ENCODE data around the gene MTRF1L. TPM values are rescaled to one million over a fixed set of nuclear protein-coding genes. Genes with fewer than 3 reads are reported as not detected.
A peak's percentile ranks its signal among the peaks of the same experiment; 100 is the strongest.
"Not testable (repeated sequence)": the region's sequence is repeated elsewhere in the genome, so short reads cannot be mapped to it uniquely, and the experiment has no call there.

MTRF1L gene
- polyA plus RNA-seq, 1 donor = 21.9 TPM

DNA sequence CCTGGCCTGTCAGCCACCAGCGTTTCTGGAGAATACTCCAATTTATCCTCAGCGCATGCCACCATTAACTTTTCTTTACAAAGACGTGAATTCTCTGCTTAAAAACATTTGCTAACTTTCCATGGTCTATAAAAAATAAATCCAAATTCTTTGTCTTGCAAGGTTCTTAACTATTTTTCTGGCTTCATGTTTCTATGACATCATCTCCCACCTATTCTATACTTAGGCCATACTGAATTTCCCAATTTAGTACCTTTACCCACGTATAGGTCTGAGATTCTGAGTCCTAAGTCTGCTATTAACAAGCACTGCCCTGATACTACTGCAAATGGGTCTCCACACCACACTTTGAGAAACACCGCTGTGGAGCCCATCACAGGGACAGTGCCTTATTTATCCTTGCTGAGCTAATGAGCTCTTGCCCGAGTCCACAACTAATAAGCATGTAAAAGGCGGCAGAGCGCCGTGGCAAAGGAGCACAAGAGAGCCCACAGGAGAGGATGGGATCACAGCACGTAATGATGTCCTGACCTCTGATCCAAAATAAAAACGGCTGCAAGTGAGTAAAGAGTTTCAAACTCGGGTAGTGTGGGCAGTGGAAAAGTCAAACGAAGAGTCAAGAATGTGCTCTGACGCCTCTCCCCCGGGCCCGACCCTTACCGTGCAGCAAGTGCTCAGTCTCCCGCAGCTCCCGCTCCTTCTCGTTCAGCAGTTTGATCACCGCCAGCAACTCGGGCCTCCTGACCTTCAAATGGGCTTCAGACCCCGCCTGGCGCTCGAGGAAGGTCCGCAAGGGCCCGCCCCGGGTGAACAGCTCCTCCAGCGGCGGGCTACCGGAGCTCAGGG, 519 bp downstream of the MTRF1L start:
- peak; percentile 23 for DNase-seq

DNA sequence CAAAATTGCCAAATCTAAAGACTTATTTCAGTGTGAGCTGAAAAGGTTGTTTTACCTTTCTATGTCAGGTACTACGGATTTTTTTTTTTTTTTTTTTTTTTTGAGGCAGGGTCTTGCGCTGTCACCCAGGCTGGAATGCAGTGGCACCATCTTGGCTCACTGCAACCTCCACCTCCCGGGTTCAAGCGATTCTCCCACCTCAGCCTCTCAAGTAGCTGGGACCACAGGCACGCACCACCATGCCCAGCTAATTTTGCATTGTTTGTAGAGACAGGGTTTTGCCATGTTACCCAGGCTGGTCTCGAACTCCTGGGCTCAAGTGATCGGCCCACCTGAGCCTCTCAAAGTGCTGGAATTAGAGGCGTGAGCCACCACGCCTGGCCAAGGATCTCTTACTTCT, 1.7 kb downstream of the MTRF1L start:
- not testable (repeated sequence) for DNase-seq

DNA sequence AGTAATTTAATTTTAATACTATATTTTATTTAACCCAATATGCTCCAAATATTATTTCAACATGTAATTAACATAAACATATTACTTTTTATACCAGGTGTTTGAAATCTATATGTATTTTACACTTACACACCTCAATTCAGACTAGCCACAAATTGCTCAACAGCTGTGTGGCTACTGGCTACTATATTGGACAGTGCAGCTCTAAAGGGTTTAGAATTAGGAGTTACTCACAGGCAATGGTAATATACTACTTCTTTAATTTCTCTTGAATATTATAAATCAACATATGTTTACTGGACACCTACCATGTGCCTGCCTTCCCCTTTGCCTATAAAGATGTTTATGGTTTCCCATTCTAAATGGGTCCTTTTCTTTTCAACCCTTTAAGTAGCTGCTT, 2.3 kb downstream of the MTRF1L start:
- no peak for DNase-seq

DNA sequence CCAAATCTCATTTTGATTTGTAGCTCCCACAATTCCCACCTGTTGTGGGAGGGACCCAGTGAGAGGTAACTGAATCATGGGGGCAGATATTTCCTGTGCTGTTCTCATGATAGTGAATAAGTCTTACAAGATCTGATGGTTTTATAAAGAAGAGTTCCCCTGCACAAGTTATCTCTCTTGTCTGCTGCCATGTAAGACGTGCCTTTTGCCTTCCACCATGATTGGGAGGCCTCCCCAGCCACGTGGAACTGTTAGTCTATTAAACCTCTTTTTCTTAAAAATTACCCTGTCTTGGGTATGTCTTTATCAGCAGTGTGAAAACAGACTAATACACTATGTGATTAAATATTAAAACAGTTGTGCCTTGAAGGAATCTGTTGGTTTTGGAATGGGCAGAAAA, 3.0 kb downstream of the MTRF1L start:
- DNase-seq = not testable (repeated sequence)

DNA sequence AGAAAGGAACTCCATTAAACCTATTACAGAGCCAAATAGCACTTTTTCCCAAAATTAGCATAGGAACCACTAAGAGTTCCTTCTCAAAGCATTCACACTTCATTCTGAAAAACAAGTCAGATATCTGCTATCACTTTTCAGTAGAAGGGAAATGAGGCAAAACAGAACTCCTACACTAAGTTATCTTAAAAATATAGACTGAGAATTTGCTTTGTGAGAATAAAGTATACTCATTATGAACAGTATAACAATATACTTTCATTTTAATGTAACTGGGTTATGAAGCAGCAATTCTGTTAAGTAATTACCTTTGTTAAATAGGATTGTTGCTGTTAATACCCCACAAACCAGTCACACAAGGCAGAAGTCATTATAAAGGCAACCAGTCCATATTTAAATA, 8.7 kb downstream of the MTRF1L start:
- no peak for DNase-seq

DNA sequence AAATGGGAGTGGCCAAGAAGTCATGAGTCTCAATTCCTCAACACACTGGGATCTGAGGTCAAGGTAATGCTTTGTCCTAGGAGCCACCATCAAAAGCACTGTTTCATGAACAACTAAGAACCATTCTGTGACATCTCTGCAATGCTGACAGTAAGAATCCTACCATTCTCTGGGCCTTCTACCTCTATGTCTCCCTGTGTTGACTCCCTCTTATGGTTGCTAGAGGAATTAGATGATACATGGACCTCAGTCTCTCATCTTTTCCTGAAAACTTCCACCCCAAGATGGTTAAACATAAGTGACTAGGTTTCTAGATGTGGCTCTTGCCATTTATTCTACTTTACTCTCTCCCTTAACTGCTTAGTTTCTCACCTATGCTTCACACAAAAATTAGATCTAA, 9.1 kb downstream of the MTRF1L start:
- no peak for DNase-seq

DNA sequence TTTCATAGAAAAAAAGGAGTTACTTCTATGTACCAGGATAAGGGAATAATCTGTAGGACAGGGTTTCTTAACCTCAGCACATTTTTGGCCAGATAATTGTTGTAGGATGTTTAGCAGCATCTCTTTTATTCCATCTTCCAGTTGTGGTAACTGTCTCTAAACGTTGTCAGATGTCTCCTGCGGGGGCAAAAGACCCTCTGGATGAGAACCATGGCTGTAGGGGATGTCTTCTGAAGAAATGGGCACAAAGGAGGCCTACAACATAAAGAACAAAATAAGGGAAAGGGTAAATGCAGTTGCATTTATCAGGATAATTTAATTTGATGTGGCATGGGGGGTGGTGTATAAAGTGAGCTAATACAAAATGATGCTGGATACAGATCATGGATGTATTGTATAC, 15.5 kb downstream of the MTRF1L start:
- no peak for DNase-seq

DNA sequence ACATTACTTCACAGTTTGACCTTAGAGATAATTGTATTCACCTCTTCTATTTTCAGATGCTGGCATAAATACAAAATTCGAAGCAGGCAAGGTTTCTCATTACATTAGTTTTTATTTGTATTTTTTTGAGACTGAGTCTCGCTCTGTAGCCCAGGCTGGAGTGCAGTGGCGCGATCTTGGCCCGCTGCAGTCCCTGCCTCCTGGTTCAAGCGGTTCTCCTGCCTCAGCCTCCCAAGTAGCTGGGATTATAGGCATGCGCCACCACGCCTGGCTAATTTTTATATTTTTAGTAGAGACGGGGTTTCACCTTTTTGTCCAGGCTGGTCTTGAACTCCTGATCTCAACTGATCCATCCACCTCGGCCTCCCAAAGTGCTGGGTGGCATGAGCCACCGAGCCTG, 17.2 kb downstream of the MTRF1L start:
- DNase-seq = not testable (repeated sequence)

DNA sequence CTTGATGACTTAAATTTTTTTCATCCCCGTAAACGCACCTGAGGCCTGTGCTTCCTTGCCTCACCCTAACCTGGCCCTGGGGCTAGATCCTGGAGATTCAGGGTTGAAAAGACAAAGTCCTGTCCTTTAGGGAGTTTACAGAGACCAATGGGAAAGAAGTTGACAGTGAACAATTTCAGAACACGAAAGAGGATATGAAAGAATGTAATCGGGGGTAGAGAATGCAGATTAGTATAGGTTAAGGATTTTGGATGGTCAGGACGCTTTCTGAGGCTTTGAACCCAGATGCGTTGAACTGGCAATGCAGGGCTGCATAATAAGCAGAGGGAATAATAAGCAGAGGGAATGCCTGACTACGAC, 18.0 kb downstream of the MTRF1L start:
- no peak for DNase-seq

DNA sequence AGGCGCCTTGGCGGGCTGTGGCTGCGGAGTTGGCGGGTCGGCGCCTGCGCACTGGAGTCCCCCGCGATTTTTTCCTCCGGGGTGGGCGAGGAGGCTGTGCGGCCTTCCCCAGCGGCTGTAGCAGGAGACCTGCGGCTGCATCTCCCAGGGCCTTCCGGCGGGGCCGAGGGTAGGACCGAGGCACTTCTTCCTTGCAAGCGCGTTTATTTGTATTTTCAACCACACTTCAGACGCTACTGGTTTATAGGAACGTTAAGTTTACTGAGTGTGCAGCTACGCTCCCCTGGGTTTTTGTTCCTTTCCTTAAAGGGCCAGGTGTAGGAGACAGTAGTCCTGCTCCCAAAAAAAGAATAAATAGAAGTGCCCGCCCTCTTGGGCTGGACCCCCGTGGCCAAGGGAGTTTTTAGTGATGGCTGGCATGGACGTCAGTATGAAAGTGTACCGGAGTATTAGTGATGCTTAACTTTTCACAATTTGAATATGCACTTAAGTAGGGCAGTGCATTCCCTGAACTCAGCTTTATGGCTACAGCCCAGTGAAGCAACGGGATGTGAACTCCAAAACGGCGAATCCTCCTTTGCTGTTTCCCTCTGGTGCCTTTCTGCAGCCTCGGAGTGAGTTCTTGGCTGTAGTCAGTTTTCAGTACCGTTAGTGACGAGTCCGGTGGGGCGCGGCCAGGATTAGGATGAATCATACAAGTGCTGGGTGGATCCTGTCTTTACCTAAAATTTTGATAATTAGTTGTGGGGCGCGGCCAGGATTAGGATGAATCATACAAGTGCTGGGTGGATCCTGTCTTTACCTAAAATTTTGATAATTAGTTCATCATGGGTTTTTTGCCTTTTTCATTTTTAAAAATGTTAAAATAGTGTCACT, 18.6 kb downstream of the MTRF1L start:
- peak; percentile 87 for DNase-seq

DNA sequence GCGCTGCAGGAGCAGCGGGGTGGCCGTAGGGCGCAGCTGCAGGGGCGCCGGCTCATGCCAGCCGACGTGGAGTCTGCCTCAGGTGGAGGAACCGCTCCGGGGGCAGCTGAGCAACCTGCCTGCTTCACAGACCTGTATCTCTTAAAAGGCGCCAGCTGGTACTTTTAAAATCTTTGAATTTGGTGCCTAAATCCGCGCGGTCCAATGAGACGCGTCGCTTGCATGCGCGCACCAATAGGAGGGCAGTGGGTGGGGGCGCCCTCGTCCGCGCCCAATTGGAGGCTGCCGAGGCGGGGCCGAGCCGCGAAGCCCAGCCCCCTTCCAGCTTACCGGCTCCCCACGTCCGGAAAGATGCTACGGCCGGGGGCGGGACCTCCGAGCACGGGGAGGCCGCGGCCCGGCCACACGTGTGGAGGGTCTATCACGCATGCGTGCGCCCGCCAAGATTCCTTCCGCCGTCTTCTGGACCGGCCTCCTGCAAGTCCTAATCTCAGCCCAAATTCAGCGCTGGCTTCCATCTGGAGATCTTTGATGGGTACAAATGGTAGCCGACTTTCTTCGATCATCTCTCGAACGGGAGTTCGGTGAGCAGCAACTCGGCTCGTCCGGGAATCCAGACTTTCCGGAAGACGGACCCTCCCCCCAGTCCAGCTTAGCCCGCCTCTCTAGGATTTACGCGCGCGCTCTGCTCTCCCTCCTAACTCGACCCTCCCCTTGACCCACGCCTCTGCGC, 19.4 kb downstream of the MTRF1L start, which contains the start of gene FBXO5:
Gene FBXO5, minus strand, starts transcription at position 138 of the 733 bp plus-strand sequence. Its CDS starts 82 bp downstream, at position 56.
- peak; percentile 98 for DNase-seq

DNA sequence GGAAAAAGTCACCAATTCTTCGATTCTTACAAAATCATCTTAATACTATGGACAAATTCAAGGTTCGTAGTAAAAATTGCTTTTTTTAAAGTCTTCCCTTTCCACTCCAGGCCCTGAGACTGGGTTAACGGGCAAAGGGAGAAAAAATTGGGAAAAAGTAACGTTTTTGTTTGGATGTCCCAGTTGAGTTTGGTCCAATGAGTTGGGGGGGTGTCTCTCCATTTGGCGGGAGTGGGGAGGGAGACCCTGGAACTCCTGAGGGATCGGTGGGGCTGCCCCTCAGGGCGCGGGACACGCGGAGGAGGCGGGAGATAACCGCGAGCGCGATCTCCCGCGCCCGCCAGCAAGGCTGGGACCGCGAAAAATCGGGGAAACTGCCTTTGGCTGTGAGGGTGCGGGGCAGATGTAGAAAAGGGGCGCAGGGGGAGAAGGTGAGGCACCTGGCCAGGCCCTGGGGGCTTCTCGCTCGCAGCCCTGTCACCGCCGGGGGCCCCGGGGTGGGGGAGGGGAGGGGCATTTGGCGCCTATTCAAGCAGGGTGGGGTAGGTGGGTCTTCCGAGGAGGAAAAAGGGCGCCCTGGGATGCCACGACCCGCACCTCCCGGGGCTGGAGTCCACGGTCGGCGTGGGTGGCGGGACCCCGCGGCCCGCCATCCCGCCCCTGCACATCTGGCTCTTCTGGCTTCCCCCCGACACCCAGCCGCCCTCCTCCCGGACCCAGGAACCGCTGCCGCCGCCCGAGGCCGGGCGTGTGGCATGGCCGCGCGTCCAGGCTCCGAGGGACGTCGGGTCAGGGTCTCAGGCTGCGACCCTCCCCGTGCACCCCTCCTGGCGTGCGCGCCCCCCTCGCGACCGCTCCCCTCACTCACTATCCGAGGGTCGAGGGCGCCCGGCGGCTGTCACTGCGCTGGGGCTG, 20.3 kb downstream of the MTRF1L start:
- no peak for DNase-seq

DNA sequence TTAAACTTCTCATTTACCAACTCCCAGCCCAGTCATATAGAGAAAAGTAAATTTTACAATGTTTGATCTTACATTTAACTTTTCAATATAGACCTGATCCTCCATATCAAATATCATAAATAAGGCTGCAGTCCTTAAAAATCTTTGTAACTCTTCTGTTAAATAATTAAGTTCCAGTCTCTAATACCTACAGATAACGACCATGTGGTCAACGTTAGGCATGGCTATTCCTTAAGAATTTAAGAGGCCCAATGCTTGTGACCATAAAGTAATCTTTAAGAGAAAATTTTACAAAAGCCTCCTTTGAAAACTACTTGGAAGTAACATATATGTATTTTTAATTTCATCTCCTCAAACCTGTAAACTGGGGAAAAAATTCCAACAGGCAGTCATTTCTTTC, 21.3 kb downstream of the MTRF1L start:
- DNase-seq = no peak

DNA sequence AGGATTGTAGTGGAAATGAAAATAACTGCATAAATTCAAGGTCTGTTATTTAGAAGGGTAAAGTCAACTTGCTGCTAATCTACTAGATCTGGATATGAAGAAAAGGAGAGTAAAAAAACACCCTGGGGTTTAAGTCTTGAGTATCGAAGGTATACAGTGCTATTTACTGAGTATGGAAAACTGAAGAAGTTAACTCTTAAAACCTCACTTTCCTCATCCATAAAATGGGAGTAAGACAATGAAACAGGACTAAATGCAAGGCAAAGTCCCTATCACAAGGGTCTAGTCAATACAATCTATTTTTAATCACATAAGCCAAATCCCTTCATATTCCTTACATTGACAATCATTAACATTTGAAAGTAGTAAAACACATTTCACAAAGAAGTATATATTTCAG, 21.9 kb downstream of the MTRF1L start:
- no peak for DNase-seq

DNA sequence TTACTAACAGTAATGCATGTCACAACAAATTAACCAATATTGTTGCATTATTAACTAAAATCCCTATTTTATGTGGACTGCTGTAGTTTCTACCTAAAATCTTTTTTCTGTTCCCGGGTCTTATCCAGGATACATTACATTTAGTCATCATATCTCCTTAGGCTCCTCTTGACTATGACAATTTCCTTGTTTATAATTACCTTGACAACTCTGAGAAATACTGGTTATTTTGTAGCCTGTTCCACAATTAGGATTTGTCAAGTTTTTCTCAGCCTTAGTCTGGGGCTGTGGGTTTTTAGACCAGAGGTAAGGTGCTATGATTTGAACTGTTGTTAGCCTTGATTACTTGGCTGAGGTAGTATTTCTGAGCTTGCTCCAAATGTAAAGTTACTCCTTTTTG, 23.4 kb downstream of the MTRF1L start:
- no peak for DNase-seq

DNA sequence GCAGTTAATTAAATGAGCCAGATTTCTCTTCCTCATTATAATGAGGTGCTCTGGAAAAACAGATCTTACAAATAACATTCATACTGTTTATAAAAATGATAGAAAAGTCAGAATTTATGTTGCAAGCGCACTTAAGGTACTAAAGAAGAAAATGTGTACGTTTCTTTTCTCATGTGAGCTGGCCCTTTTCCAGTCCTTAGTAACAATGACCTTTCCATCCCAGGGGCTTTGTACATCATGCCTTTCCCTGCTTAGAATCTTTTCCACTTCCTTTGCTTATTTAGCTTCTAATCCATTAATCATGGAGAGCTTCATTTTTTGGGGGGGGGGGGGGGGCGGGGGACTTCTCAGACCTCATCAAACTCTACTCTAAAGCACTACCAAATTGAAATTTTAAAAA, 24.5 kb downstream of the MTRF1L start:
- DNase-seq = no peak

DNA sequence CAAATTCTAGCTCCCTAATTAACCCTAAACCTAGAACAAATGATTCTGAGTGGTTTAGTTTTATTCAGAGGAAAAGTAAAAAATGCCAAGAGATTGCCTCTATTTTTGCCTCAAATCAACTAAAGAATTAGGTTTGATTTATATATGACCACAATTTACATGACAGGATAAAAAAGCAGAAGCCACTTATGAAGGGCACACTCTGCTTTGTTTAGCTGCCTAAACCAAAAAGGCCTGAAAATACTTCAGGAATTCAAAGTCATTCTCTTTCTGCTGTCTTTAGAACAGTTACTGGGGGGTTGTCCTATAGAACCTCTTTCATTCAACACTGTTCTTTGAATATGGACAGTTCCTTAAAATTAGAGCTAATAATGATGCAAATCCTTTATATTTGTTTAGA, 25.0 kb downstream of the MTRF1L start:
- DNase-seq = no peak

DNA sequence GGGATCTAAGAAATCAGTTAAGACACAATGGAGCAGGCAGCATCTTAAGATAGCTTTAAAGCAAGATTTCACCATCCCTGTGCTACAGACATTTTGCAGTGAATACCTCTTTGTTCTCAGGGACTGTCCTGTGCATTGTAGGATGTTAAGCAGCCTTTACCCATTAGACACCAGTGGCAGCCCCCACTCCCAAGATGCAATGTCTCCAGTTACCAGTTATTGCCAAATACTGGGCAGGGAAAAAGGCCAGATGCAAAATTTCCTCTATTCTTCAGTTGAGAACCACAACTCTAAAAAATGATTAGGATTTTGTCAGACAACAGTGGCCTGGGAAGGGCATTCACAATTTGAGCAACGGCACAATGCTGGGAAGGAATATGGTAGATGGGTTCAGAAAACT, 25.8 kb downstream of the MTRF1L start:
- DNase-seq = no peak

DNA sequence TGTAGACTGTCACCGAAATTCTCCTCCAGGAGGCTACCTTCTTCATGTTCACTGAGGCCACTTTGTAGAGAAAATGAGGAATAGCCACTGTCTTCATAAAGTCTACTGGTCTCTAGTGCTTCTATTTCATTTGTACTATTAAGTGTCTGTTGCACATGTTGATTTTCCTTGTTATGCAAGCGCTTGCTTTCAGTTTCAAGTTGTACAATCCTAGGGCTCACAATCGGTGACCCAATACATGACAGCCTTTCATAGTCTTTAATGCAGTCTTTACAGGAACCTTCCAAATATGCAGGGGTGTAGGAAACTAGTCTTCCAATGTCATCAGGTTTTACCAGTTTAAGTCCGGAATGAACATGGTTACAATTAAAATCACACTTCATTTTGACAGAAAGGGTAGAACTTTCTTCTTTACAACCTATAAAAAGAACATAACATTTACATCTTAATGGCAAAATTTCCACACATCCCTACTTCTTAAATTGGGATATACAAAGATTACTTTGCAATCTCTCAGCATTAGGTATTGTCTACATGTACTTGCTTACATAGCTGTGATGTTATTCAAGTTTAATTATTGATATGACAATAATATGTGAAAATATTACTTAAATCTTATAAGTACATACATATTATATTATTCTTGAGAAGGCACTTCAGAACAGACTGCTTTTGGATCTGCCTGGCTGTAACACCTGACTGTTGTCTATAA, 27.1 kb downstream of the MTRF1L start:
- DNase-seq = no peak

DNA sequence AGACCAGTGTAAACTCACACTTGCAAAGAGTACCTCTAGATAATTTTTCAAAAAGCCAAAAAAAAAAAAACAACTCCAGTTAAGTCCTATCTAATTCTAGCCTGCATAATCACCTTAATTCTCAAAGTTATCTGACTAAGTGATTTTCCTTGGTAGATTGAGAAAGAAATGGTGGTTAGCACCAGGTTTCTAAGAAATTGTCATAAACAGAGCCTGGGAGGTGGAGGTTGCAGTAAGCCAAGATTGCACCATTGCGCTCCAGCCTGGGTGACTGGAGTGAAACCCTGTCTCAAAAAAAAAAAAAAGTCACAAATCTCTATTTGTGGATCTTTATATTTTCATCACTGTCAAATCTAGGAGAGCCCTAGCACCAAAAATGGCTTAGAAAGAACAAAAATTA, 28.6 kb downstream of the MTRF1L start:
- no peak for DNase-seq
